Suprapubic skin (tissue), 3 donors: ENCODE results near the gene LGMN.

Source experiments
- CTCF ChIP-seq, 2 donors: fragments of 200-600 bp in 1 of 2; fragments of 450-650 bp in 1 of 2; sonication (generic) in 1 of 2; IDR thresholded peaks; one replicate each; pipeline ENCODE4 v1.5.1; 2016 to 2019; ENCODE audit warnings: antibody characterized with exemption in 2 of 2, mild to moderate bottlenecking in 1 of 2, moderate library complexity in 1 of 2
- POLR2A ChIP-seq, 2 donors: fragments of 450-650 bp; IDR thresholded peaks; one replicate each; pipeline ENCODE4 v1.6.1; 2017; ENCODE audit warnings: antibody characterized with exemption in 2 of 2, mild to moderate bottlenecking in 2 of 2, moderate library complexity in 2 of 2

DNA sequence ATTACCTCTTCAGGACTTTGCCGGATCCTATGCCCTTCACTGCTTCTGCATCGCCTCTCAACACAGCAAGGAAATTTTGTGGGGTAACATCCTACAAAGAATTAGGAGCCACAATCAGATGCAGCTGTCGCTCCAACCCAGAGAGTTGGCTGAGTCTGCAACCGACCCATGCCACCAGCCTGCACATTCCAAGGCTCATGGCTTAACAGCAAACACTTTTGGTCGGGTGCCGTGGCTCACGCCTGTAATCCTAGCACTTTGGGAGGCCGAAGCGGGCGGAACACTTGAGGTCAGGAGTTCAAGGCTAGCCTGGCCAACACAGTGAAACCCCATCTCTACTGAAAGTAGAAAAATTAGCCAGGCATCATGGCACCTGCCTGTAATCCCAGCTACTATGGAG lies 32.3 kb downstream of the LGMN start:
- TF ChIP-seq CTCF (IDR thresholded peaks at IDR 0.05): no peak
- TF ChIP-seq POLR2A (IDR thresholded peaks at IDR 0.05): no peak
